WTC11 (cell line): Measurements from ENCODE around the gene CD300A. TPM values are rescaled to one million over a fixed set of nuclear protein-coding genes. Genes with fewer than 3 reads are reported as not detected.

Experiments used
- ATAC-seq: fragments of 200-7000 bp; cut with Tn5 transposase; 2 replicates; pipeline ENCODE4 v1.10.0; 2021; ENCODE audit warnings: mild to moderate bottlenecking, moderate library complexity
- CTCF ChIA-PET: fragments of 300-600 bp; sonication (Branson Sonifier 250); formaldehyde crosslinking; loops from one replicate; lab custom pipeline; 2021; ENCODE audit warnings: antibody characterized with exemption; lab: Charles Lee
- POLR2A ChIA-PET: fragments of 350-600 bp; sonication (Branson Sonifier 250); formaldehyde crosslinking; loops from one replicate; lab custom pipeline; 2021; ENCODE audit warnings: antibody characterized with exemption; lab: Charles Lee
- DNase-seq: peaks from one replicate; pipeline ENCODE4 v3.0.0; 2021; ENCODE audit warnings: low spot score
- H3K27ac Mint-ChIP-seq: 2 replicates; pipeline ENCODE4 v1.8.0; 2021; ENCODE audit warnings: mixed read lengths
- H3K27me3 Mint-ChIP-seq: 2 replicates; pipeline ENCODE4 v1.8.0; 2021; ENCODE audit warnings: low read depth, mild to moderate bottlenecking, moderate library complexity, mixed read lengths
- H3K36me3 Mint-ChIP-seq: 2 replicates; pipeline ENCODE4 v1.8.0; 2021; ENCODE audit warnings: mixed read lengths
- H3K4me1 Mint-ChIP-seq: 2 replicates; pipeline ENCODE4 v1.8.0; 2022; ENCODE audit warnings: mixed read lengths
- H3K4me3 Mint-ChIP-seq: 2 replicates; pipeline ENCODE4 v1.8.0; 2021; ENCODE audit warnings: mild to moderate bottlenecking, moderate library complexity, mixed read lengths
- H3K9me3 Mint-ChIP-seq: 2 replicates; pipeline ENCODE4 v1.8.0; 2021; ENCODE audit warnings: mixed read lengths
- ELF4 ChIP-seq: sonication (generic); formaldehyde crosslinking; IDR thresholded peaks from 2 replicates; pipeline ENCODE4 v1.8.1; 2022; ENCODE audit warnings: low read depth, mild to moderate bottlenecking, moderate library complexity, missing genetic modification reagents
- FOXJ3 ChIP-seq: sonication (generic); formaldehyde crosslinking; IDR thresholded peaks from 2 replicates; pipeline ENCODE4 v1.9.0; 2021; ENCODE audit warnings: missing genetic modification reagents, mild to moderate bottlenecking, borderline replicate concordance
- MYBL2 ChIP-seq: sonication (generic); formaldehyde crosslinking; IDR thresholded peaks from 2 replicates; pipeline ENCODE4 v1.8.1; 2023; ENCODE audit warnings: mild to moderate bottlenecking, moderate library complexity, missing genetic modification reagents
- NR2C2 ChIP-seq: sonication (generic); formaldehyde crosslinking; IDR thresholded peaks from 2 replicates; pipeline ENCODE4 v1.8.0; 2022; ENCODE audit warnings: mild to moderate bottlenecking, missing genetic modification reagents
- PREB ChIP-seq: sonication (generic); formaldehyde crosslinking; IDR thresholded peaks from 2 replicates; pipeline ENCODE4 v1.8.1; 2022; ENCODE audit warnings: mild to moderate bottlenecking, missing genetic modification reagents, moderate library complexity, borderline replicate concordance
- USF1 ChIP-seq: sonication (generic); formaldehyde crosslinking; IDR thresholded peaks from 2 replicates; pipeline ENCODE4 v1.8.0; 2022; ENCODE audit warnings: mild to moderate bottlenecking, missing genetic modification reagents
- USF2 ChIP-seq: sonication (generic); formaldehyde crosslinking; IDR thresholded peaks from 2 replicates; pipeline ENCODE4 v1.8.1; 2023; ENCODE audit warnings: mild to moderate bottlenecking, missing genetic modification reagents, moderate library complexity
- ZBTB43 ChIP-seq: sonication (generic); formaldehyde crosslinking; IDR thresholded peaks from 2 replicates; pipeline ENCODE4 v1.8.1; 2023; ENCODE audit warnings: mild to moderate bottlenecking, missing genetic modification reagents
- ZNF423 ChIP-seq: fragments of 250-450 bp; sonication (Bioruptor Pico); IDR thresholded peaks from 2 replicates; pipeline ENCODE4 v2.1.2; 2022; ENCODE audit warnings: mild to moderate bottlenecking, moderate library complexity
- ZNF425 ChIP-seq: fragments of 250-450 bp; sonication (Bioruptor Pico); conservative IDR thresholded peaks from 2 replicates; pipeline ENCODE4 v1.9.0; 2021; ENCODE audit warnings: mild to moderate bottlenecking
- ZNF671 ChIP-seq: fragments of 250-450 bp; sonication (Bioruptor Pico); IDR thresholded peaks from 2 replicates; pipeline ENCODE4 v1.8.0; 2021; ENCODE audit warnings: mild to moderate bottlenecking
- ZSCAN18 ChIP-seq: fragments of 250-450 bp; sonication (Bioruptor Pico); IDR thresholded peaks from 2 replicates; pipeline ENCODE4 v2.1.2; 2022; ENCODE audit warnings: mild to moderate bottlenecking, moderate library complexity
- total RNA-seq: library from RNA; stranded (reverse); gene quantifications from 3 replicates; pipeline ENCODE4 v1.2.3, GENCODE V29; 2021

CD300A gene
- total RNA-seq, 1 experiment from 2014 or later = 1.1 TPM

- ATAC-seq (no peak), DNase-seq (no peak)
- no peak for TF ChIP-seq ZBTB43 (CRISPR knock-in tag)
- no peak for TF ChIP-seq USF2
- TF ChIP-seq PREB = no peak
- no peak for TF ChIP-seq ZNF671 (CRISPR knock-in tag)
- Mint-ChIP-seq H3K9me3 (peaks cover 54% of the 10 kb centered on the region), H3K27ac (no peak overlapping the region), H3K27me3 (peaks cover 14% of the 10 kb centered on the region), H3K4me1 (no peaks in the 10 kb centered on the region), H3K36me3 (peaks cover 5% of the 10 kb centered on the region), H3K4me3 (no peak overlapping the region)
- ChIA-PET CTCF (no interaction called here), POLR2A (interaction anchor here (0.6 kb wide), 1 partner anchor 16 kb away, joined by 3 read pairs; no protein-coding TSS in a partner anchor)
Observed at GRCh38 chr17:74520016-74520434, 53.6 kb downstream of the CD300A start.

- no peaks in the 10 kb centered on the region; the same call in 1 of the 2 replicates for H3K36me3 Mint-ChIP-seq
- POLR2A ChIA-PET = no interaction called here
- ATAC-seq = no peak
- no peak overlapping the region for H3K27ac Mint-ChIP-seq
- no peak overlapping the region for H3K4me3 Mint-ChIP-seq
- TF ChIP-seq USF2 (no peak), ZNF425 (no peak), FOXJ3 (no peak), USF1 (CRISPR knock-in tag) (no peak), MYBL2 (CRISPR knock-in tag) (no peak), ZNF423 (CRISPR knock-in tag) (no peak), ZSCAN18 (CRISPR knock-in tag) (no peak), NR2C2 (no peak), ELF4 (CRISPR knock-in tag) (no peak)
- TF ChIP-seq, all 79 proteins: peak for 0
- no peak for DNase-seq
- Mint-ChIP-seq H3K27me3 (peaks cover 18% of the 10 kb centered on the region), H3K9me3 (peaks cover 48% of the 10 kb centered on the region), H3K4me1 (no peaks in the 10 kb centered on the region)
- CTCF ChIA-PET = interaction anchor here (0.7 kb wide), 1 partner anchor 45 kb away, joined by 3 read pairs; no protein-coding TSS in a partner anchor
Observed at GRCh38 chr17:74520790-74521480, 54.5 kb downstream of the CD300A start.
